HepG2 (cell line): ENCODE measurements around the gene NUDT16. TPM values are rescaled to one million over a fixed set of nuclear protein-coding genes. Genes with fewer than 3 reads are reported as not detected.

Experiments used
- ARID5B ChIP-seq: IDR thresholded peaks from 2 replicates; pipeline ENCODE4 v1.4.0; 2020; ENCODE audit warnings: mild to moderate bottlenecking, missing genetic modification reagents
- HNF1A ChIP-seq, 2 experiments: sonication (generic) in 1 of 2; formaldehyde crosslinking in 1 of 2; IDR thresholded peaks; 2 replicates each; pipeline versions ENCODE4 v1.4.0 to v1.6.1; 2016 to 2020; ENCODE audit warnings: borderline replicate concordance in 1 of 2, low read depth in 1 of 2, mild to moderate bottlenecking in 1 of 2, missing genetic modification reagents in 1 of 2
- MTF1 ChIP-seq: sonication (generic); formaldehyde crosslinking; IDR thresholded peaks from 2 replicates; pipeline ENCODE4 v1.5.0; 2020; ENCODE audit warnings: missing genetic modification reagents
- SALL2 ChIP-seq: sonication (generic); formaldehyde crosslinking; IDR thresholded peaks from 2 replicates; pipeline ENCODE4 v1.8.1; 2023; ENCODE audit warnings: mild to moderate bottlenecking, missing genetic modification reagents, inconsistent platforms
- TAF1 ChIP-seq: sonication (generic); formaldehyde crosslinking; IDR thresholded peaks from 2 replicates; pipeline ENCODE4 v1.4.0; 2020; ENCODE audit warnings: missing genetic modification reagents
- TOPORS ChIP-seq: sonication (generic); formaldehyde crosslinking; IDR thresholded peaks from 2 replicates; pipeline ENCODE4 v1.8.0; 2023; ENCODE audit warnings: mild to moderate bottlenecking, missing genetic modification reagents
- ZHX1 ChIP-seq: sonication (generic); formaldehyde crosslinking; IDR thresholded peaks from 2 replicates; pipeline ENCODE4 v1.8.1; 2022; ENCODE audit warnings: low read depth, mild to moderate bottlenecking, missing genetic modification reagents
- ZNF567 ChIP-seq: sonication (generic); formaldehyde crosslinking; IDR thresholded peaks from 2 replicates; pipeline ENCODE4 v1.8.1; 2023; ENCODE audit warnings: mild to moderate bottlenecking, missing genetic modification reagents, borderline replicate concordance
- ZNF576 ChIP-seq: sonication (generic); formaldehyde crosslinking; IDR thresholded peaks from 2 replicates; pipeline ENCODE4 v1.4.0; 2020; ENCODE audit warnings: mild to moderate bottlenecking, missing genetic modification reagents
- ZNF761 ChIP-seq: sonication (generic); formaldehyde crosslinking; conservative IDR thresholded peaks from 2 replicates; pipeline ENCODE4 v1.4.0; 2020; ENCODE audit warnings: mild to moderate bottlenecking, missing genetic modification reagents
- polyA plus RNA-seq, 8 experiments: library from polyadenylated mRNA; depleted of rRNA in 3 of 8; stranded (reverse) in 7 of 8; unstranded in 1 of 8; fragments of >200 nt; fragmentation: Illumina TruSeq in 4 of 8; extraction: Trizol in 4 of 8; gene quantifications; 2 replicates each; pipeline versions ENCODE4 v1.2.1 to v1.2.3, GENCODE V29; 2011 to 2016; ENCODE audit warnings: low read depth in 4 of 8, missing spikeins in 1 of 8, mixed read lengths in 1 of 8; ENCODE audit not compliant: insufficient read depth in 1 of 8
- total RNA-seq, 5 experiments: library from RNA; depleted of rRNA; stranded (reverse); fragments of >200 nt; fragmentation: Illumina TruSeq; extraction: Trizol; gene quantifications; 2 replicates each; pipeline ENCODE4 v1.2.3, GENCODE V29; 2016; ENCODE audit warnings: low read depth in 1 of 5

NUDT16 gene
- total and polyA plus RNA-seq, 2 of the 13 experiments (the other 11 are each of a cell fraction or from before 2014, with no cell fraction given) = 5.4 to 14.8 TPM

- peak; percentile 46; the same call in 1 of the 2 replicates for TF ChIP-seq ZHX1 (CRISPR knock-in tag)
- 0 out of 2 replicates have a peak, but pooled peaks have one; percentile 68 for TF ChIP-seq MTF1
- TF ChIP-seq HNF1A (IDR thresholded peaks at IDR 0.05; ENCODE audit: low read depth) = no peak
- peak; percentile 14; the same call in 1 of the 2 replicates for TF ChIP-seq HNF1A (CRISPR knock-in tag; IDR thresholded peaks at IDR 0.05; ENCODE audit: borderline replicate concordance)
- peak; percentile 81 for TF ChIP-seq SALL2 (CRISPR knock-in tag)
- 0 out of 2 replicates have a peak, but pooled peaks have one; percentile 6 for TF ChIP-seq ARID5B (CRISPR knock-in tag)
- no peak; the same call in 1 of the 2 replicates for TF ChIP-seq ZNF567
- TF ChIP-seq ZNF576 (CRISPR knock-in tag) = no peak
- peak; percentile 68; the same call in 1 of the 2 replicates for TF ChIP-seq ZNF761 (CRISPR knock-in tag)
- 0 out of 2 replicates have a peak, but pooled peaks have one; percentile 43 for TF ChIP-seq TOPORS (CRISPR knock-in tag)
- TF ChIP-seq TAF1 = peak; percentile 95
Measured at GRCh38 chr3:131381445-131382291, at the start of gene NUDT16 (continued).
